ENCODE data around the gene RNF223. TPM values are rescaled to one million over a fixed set of nuclear protein-coding genes. Genes with fewer than 3 reads are reported as not detected.
"Not testable (repeated sequence)": the region's sequence is repeated elsewhere in the genome, so short reads cannot be mapped to it uniquely, and the experiment has no call there.

RNF223 gene
- total RNA-seq, 1 experiment from 2014 or later = not detected

DNA sequence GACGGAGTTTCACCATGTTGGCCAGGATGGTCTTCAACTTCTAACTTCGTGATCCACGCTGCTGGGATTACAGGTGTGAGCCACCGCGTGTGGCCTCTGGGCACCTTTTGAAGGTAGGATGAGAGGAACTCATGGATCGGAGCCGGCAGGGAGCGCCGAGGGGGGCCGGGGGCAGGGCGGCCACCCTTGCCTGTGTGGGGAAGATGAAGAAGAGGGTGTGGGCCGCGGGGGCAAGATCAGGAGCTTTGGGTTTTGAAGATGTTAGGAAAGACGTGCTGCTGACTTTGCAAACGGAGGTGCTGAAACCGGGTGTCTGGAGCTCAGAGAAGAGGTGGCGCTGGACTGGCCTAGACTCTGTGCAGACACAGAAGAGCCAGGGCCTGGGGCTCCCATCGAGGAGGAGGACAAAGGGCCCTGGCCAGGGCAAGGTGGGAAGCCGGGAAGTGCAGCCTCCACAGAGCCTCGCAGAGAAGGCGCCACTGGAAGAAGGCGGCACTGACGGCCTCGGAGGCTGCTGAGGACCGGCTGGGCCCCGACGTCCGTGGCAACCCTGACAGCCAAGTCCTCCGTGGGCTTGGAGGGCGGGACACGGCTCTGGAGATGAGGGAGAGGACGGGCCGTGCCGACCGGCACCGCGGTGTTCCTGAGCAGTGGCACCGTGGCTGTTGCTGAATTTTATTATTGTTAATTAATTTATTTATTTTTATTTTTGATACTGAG lies 13.7 kb downstream of the RNF223 start:
- DNase-seq (ENCODE audit: low spot score) = no peak

DNA sequence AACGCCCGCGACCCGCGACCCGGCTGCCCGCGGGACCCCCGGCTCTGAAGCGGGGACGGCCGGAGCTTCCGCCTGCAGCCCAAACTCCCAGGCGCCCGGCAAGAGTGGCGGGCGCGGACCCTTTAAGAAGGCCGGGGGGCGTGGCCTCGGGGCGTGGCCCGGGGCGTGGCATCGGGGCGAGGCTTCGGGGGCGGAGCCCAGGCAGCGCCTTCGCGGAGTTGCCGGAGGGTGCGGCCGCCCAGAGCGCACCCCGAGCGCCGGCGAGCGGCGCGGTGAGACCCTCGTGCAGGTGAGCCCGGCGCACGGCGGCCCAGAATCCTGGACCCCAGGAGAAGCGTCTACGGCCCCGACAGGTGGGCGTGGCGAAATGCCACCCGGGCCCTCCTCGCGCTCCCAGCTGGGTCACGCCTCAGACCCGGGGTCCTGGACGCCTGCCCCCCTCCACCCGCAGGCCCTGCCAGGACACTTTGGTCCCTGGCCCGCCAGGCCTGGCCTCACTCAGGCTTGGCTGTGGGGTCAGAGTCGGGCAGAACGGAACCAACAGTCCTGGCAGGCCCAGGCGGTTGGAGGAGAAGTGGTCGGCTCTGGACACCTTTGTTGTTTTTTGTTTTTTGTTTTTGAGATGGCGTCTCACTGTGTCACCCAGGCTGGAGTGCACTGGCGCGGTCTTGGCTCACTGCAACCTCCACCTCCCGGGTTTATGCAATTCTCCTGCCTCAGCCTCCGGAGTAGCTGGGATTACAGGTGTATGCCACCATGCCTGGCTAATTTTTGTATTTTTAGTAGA lies 14.4 kb downstream of the RNF223 start:
- DNase-seq (ENCODE audit: low spot score) = peak; percentile 37

DNA sequence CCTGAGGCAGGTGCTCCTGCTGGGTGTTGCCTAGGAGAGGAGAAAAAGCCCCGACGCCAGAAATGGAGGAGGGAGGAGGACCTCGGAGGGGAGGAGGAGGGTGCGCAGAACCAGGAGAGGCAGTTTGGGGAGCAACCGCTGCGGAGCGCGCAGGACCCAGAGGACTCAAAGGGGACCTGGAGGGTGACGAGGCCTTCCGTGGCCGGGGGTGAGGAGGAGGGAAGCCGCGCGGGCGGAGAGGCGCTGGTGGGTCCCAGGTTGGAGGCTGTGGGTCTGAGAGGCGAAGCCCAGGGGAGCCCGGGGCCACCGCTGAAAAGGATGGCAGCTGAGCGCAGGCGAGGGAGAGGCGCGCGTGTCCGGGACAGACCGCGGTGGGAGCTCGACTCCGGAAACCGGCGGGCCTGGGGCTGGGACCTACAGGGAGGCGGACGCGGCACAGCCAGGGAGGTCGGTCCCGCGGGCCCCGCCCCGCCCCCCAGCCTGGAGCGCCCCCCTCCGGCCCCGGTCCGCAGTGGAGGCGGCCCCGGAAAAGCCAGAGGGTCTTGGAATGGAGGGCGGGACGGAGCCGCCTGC lies 15.1 kb downstream of the RNF223 start:
- no peak for DNase-seq (ENCODE audit: low spot score)

DNA sequence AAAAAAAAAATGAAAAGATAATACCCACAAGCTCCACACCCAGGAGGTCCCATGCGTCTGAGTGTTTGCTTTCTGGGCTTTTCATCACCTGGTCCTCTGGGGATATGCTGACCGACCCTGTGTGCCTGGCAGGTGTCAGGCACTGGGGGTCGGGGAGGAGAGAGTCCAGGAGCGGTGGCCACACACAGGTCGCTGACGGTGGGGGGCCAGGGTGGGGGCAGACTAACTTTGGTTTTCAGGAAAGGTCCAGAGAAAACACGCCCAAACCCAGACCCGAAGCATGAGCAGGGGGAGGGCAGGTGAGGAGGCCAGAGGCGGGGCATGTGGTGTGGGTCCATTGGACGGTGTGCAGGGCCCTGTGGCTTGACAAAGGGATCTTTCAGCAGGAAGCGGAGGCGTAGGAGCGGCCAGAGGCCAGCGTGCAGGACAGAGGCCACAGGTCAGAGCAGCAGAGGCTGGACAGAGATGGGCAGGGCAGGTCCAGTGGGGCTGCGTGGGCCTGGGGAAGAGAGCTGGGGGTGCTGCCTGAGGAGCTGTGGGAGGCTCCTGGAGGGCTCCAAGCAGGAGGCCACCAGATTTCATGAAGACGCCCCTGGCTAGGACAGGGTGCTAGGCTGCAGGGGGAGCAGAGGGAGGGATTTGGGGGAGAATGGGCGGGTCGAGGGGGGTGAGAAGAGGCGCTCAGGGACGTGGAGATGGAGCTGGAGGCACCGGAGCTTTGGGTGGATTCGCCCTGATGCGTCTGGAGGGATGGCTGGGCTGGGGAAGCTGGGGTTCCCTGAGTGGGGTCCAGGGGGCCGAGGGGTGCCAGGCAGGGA lies 15.8 kb downstream of the RNF223 start:
- no peak for DNase-seq (ENCODE audit: low spot score)

DNA sequence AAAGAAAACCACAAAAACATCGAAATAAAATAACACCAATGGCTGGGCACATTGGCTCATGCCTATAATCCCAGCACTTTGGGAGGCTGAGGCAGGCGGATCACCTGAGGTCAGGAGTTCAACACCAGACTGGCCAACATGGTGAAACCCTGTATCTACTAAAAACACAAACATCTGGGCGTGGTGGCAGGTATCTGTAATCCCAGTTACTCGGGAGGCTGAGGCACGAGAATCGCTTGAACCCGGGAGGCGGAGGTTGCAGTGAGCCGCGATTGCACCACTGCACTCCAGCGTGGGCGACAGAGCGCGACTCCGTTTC lies 16.4 kb downstream of the RNF223 start:
- not testable (repeated sequence) for DNase-seq (ENCODE audit: low spot score)

DNA sequence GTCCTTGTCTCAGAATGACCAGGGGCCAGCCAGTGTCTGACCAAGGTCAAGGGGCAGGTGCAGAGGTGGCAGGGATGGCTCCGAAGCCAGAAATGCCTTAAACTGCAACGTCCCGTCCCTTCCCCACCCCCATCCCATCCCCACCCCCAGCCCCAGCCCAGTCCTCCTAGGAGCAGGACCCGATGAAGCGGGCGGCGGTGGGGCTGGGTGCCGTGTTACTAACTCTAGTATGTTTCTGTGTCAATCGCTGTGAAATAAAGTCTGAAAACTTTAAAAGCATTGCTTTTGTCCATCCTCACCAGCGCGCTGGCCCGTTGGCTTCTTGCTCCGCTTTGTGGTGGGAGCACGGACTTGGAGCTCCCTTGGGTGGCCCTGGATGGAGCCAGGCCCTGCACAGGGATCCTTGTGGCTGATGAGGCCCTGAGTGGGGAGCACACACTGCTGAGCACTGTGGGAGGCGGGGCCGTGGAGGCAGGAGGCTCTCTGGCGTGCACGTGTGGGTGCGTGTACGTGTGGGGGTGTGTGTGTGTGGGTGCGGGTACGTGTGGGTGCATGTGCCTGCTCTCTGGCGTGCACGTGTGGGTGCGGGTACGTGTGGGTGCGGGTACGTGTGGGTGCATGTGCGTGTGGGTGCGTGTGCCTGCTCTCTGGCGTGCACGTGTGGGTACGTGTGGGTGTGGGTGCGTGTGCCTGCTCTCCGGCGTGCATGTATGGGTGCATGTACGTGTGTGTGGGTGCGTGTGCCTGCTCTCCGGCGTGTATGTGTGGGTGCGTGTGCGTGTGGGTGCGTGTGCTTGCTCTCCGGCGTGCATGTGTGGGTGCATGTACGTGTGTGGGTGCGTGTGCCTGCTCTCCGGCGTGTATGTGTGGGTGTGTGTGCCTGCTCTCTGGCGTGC lies 18.0 kb downstream of the RNF223 start:
- DNase-seq (ENCODE audit: low spot score) = no peak

GRCh38 chr1:1054971-1055370 lies 19.1 kb downstream of the RNF223 start:
- DNase-seq (ENCODE audit: low spot score) = no peak

- DNase-seq (ENCODE audit: low spot score) = no peak
These were observed 19.9 kb downstream of the RNF223 start for GRCh38 chr1:1054099-1054700.

DNA sequence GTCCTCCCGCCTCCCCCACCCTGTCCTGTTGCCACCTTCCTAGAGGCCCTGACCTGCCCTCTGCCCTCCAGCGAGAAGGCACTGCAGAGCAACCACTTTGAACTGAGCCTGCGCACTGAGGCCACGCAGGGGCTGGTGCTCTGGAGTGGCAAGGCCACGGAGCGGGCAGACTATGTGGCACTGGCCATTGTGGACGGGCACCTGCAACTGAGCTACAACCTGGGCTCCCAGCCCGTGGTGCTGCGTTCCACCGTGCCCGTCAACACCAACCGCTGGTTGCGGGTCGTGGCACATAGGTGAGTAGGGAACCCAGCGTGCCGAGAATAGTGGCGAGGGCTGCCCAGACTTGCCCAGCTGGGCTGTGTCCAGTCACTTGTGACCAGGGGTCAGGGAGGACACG lies 20.4 kb downstream of the RNF223 start:
- DNase-seq (ENCODE audit: low spot score) = no peak

- no peak for DNase-seq (ENCODE audit: low spot score)
These were observed 21.1 kb downstream of the RNF223 start for GRCh38 chr1:1053022-1053421.

- DNase-seq (ENCODE audit: low spot score) = no peak
These were observed 21.9 kb downstream of the RNF223 start for GRCh38 chr1:1052003-1052840.

DNA sequence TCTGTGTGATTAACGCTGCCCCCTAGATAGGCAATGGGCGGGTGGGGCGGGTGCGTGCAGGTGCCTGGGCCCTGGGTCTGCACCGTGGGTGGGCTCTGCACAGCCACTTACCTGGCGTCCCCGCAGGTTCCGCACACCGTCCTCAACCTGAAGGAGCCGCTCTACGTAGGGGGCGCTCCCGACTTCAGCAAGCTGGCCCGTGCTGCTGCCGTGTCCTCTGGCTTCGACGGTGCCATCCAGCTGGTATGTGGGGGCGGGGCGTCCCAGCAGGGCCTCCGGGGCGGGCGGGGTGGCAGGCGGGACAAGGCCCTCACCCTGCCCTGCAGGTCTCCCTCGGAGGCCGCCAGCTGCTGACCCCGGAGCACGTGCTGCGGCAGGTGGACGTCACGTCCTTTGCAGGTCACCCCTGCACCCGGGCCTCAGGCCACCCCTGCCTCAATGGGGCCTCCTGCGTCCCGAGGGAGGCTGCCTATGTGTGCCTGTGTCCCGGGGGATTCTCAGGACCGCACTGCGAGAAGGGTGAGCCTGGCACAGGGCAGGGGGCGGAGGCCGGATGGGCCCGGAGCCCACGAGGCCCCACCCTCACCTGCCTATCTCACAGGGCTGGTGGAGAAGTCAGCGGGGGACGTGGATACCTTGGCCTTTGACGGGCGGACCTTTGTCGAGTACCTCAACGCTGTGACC lies 22.8 kb downstream of the RNF223 start:
- DNase-seq (ENCODE audit: low spot score) = no peak

DNA sequence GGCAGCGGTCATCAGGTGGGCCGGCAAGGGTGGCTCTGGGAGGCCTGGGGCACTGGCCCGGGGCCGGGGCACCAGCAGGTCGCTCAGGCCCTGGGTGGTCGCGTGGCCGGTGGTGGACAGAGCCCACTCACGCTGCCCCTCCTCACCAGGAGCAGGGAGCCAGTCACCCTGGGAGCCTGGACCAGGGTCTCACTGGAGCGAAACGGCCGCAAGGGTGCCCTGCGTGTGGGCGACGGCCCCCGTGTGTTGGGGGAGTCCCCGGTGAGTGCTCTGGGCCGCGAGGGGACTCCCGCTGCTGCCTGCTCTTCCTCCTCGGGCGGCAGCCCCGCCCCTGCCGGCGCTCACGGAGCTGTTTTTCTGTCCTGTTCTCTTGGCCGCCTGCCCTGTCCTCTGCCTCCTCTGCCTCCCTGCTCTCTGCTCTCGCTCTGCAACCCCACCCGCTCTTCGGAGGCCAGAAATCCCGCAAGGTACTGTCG lies 23.5 kb downstream of the RNF223 start:
- DNase-seq (ENCODE audit: low spot score) = no peak

DNA sequence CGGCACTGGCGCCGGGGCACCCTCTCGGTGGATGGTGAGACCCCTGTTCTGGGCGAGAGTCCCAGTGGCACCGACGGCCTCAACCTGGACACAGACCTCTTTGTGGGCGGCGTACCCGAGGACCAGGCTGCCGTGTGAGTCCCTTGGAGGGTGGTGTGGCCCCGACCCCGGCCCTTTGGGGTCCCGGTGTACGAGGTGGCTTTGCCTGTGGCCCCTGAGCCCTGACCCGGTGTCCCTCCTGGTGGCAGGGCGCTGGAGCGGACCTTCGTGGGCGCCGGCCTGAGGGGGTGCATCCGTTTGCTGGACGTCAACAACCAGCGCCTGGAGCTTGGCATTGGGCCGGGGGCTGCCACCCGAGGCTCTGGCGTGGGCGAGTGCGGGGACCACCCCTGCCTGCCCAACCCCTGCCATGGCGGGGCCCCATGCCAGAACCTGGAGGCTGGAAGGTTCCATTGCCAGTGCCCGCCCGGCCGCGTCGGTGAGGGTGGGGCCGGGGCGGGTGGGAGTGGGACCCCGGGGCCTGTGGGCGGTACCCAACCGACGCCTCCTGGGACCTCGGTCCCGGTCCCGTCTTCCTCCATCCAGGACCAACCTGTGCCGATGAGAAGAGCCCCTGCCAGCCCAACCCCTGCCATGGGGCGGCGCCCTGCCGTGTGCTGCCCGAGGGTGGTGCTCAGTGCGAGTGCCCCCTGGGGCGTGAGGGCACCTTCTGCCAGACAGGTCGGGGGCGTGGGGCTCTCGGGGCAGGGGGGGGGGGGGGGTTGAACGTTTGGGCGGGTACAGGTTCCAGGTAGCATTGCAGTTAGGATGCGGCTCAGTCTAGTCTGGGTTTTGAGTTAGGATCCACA lies 24.6 kb downstream of the RNF223 start:
- DNase-seq (ENCODE audit: low spot score) = no peak

DNA sequence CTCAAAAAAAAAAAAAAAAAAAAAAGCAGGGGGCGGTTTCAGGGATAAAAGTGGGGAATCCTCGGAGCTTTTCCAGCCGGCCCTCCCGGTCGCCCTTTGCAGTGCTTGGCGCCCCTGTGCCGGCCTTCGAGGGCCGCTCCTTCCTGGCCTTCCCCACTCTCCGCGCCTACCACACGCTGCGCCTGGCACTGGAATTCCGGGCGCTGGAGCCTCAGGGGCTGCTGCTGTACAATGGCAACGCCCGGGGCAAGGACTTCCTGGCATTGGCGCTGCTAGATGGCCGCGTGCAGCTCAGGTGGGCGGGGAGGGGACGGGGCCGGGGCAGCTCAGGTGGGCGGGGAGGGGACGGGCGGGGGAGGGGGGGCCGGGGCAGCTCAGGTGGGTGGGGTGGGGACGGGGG lies 25.3 kb downstream of the RNF223 start:
- no peak for DNase-seq (ENCODE audit: low spot score)

GRCh38 chr1:1047963-1048362 lies 26.1 kb downstream of the RNF223 start:
- no peak for DNase-seq (ENCODE audit: low spot score)

DNA sequence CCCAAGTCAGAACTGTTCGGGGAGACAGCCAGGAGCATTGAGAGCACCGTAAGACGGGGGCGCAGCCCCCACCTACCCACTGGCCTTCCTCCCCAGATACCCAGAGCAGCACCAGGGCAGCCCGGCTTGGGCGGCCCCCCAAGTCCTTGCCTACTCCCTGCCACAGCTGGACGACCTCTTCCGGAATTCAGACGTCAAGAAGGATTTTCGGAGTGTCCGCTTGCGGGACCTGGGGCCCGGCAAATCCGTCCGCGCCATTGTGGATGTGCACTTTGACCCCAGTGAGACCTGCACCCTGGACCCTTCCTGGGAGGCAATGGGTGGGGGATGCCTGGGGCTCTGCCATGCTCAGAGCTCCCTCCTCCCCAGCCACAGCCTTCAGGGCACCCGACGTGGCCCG lies 26.7 kb downstream of the RNF223 start:
- no peak for DNase-seq (ENCODE audit: low spot score)

- no peak for DNase-seq (ENCODE audit: low spot score)
These were observed 27.3 kb downstream of the RNF223 start for GRCh38 chr1:1046767-1047166.
